Stimulated activated CD8-positive, alpha-beta memory T cell treated with anti-CD3 and anti-CD28 coated beads, Interleukin-2, amount 100 ng/mL, for 48 hours (primary cell): ENCODE measurements around the gene SLC12A3.

ENCODE experiments used
- DNase-seq, 2 donors: peaks; one replicate each; pipeline ENCODE4 v3.0.0-alpha.2; 2020; ENCODE audit warnings: low read depth in 2 of 2

The SLC12A3 gene

GRCh38 chr16:56889206-56889605, 24.2 kb downstream of the SLC12A3 start:
- DNase-seq = no peak

DNA sequence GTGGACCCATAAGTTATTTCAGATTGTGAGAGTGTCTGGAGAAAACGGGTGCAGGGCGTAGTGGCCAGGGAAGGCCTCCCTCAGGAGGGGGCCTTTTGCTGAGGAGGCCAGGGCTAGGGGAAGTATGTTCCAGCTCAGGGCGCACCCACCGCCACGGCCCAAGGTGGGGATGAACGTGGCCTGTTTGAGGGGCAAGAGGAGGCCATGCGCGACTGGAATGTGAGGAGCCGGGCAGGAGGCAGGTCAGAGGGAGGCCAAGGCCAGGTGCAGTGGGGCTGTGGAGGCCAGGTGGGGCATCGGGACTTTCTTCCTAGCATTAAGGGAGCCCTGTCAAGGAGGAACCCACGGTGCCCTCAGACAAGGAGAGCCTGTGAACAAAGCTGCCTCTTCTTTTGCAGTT, 26.7 kb downstream of the SLC12A3 start:
- no peak for DNase-seq

- no peak for DNase-seq
Measured at GRCh38 chr16:56892705-56893104, 27.7 kb downstream of the SLC12A3 start.

GRCh38 chr16:56894331-56894917, 29.4 kb downstream of the SLC12A3 start:
- no peak for DNase-seq

DNA sequence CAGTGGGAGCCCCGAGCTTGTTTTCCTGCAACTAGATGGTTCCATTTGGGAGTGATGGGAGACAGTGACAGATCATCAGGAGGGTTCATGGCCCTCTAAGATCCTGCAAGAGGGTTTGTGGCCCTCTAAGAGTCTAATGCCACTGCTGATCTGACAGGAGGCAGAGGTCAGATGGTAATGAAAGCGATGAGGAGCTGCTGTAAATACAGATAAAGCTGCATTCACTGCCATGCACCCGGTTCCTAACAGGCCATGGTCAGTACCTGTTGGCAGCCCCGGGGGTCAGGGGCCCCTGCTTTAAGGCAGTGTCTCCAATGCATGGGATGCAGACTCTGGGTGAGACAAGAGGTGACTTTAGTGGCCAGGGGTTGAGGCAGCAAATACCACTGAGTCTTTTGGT, 30.8 kb downstream of the SLC12A3 start:
- DNase-seq = no peak

DNA sequence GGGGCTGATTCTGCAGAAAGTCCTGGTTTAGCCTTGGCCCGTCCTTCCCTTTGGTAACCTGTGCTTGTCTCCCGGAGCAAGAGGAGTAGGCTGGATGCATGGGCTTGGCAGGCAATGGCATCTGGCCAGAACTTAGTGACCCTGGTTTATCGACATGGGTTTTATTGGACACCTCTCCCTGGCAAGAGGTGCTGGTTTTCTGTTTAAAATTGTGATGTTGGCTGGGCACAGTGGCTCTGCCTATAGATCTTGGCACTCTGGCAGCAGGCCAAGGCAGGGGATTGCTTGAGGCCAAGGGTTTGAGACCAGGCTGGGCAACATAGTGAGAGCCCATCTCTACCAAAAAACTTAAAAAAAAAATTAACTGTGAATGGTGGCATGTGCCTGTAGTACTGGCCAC, 31.2 kb downstream of the SLC12A3 start:
- DNase-seq = no peak

DNA sequence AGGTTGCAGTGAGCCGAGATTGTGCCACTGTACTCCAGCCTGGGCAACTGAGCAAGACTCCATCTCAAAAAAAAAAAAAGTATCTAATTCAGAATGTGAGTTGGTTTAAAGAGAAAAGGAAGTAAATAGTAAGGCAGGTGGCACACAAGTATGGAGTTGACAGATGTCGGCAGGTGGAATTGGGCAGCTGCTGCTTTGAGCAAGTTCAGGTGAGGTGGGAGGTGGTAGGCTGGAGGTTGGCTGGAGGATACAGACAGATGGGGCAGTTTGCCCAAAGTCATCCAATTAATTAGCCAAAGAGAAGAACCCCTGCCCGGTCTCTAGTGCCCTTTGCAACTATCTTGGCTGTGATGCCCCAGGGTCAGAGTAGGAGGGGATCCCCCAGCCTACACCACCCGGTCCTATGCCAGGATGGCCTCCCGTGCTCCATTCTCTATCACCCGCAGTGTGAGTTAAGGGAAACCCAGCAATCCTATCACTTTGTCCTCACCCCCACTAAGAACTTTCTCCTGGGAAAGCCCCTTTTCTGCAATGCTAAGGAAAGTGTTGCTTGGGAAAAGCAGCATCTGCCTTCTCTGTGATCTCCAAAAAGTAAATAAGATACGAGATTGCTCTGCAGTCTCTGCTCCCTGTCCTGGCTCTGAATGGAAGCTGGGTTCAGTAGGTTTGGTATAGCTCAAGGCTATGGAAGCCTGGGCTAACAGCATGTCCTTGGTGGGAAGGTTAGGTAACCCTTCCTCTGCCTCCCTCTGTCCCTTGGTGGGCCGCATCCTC, 32.2 kb downstream of the SLC12A3 start:
- no peak for DNase-seq

DNA sequence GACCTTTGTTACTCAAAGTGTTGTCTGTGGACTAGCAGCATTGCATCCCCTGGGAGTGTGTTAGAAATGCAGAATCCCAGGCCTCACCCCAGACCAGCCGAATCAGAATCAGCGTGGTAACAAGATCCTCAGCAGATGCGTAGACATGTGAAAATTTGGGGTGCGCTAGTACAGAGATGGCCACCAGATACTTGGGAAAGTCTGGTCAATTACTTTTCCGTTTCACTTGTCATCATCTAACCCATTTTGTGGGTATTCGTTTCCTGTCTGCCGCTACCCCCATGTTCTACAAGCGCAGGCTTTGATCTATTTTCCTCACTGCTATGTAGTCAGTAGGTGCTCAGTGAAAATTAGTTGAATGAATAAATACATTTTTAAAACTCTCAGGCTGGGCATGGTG, 33.8 kb downstream of the SLC12A3 start:
- DNase-seq = no peak

DNA sequence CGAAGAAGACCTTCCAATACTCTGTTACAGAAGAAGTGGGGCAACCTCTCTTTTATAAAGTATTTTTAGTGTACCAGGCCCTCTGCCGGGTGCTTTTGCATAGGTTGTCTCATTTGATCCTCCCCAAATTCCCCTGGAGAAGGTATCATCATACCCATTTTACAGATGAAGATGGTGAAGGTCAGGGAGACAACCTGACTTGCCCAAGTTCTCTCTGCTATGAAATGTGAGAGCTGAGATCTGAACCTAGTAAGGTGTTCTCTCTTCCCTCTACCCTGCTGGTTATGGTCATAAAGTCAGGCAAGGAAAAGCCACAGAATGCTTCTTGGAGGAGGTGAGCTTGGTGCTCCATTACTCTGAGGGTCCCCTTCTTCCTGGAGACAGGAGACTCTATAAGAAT, 38.9 kb downstream of the SLC12A3 start:
- DNase-seq = no peak

GRCh38 chr16:56907401-56907800, 42.4 kb downstream of the SLC12A3 start:
- no peak for DNase-seq

GRCh38 chr16:56909527-56909979, 44.5 kb downstream of the SLC12A3 start:
- no peak for DNase-seq

- no peak for DNase-seq
Measured at GRCh38 chr16:56910112-56910511, 45.1 kb downstream of the SLC12A3 start.

DNA sequence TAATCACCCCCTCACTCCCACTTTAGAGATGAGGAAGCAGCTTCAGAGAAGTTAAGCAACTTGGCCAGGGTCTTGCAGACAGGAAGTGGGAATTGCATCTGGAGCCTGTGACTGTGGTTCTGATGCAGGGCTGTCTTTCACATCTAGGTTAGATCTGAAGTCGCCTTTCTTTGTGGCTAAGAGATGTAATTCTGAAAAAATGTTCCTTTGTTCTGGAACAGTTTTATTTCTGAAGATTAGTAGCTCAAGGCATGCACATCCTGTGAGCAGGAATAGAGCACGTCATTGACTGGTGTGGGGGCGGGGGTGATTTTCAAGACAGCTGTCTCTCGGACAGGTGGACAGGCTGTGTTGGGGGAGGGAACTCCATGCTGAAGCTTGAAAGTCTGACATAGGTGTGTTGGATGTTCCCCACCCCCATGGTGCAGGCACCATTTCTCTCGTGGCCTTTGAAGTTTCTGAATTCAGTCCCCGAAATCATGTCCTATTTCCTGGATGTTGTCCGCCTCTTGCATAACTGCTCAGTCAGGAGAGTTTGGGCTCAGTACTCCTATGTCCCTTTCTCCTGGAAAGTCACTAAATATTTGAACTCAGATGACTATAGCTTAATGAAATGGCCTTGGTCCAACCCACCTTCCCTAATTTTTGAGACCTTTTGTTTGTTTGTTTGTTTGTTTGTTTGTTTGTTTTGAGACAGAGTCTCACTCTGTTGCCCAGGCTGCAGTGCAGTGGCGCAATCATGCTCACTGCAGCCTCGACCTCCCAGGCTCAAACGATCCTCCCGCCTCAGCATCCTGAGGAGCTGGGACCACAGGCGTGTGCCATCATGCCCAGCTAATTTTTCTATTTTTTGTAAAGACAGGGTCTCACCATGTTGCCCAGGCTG, 45.9 kb downstream of the SLC12A3 start:
- DNase-seq = no peak

- no peak for DNase-seq
Measured at GRCh38 chr16:56911771-56912571, 47.0 kb downstream of the SLC12A3 start.

GRCh38 chr16:56912746-56913708, 48.0 kb downstream of the SLC12A3 start:
- DNase-seq = no peak

DNA sequence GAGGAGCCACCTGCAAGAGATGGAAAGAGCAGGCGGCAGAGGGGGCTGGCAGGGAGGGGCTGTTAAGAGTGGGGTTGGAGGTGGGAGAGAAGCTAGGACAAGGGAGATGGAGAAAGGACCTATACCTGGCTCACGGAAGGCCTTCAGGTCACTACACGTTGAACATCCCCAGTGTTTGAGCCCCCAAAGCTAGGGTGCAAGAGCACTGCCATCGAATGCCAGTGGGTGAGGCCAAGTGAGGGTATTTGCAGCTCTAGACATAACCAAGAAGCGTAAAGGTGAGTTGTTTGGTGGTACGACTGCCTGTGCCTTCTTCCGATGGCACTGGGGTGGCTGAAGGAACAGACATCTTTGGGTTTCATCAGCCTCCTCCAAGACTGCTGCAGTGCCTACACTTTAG, 49.9 kb downstream of the SLC12A3 start:
- DNase-seq = no peak

- no peak for DNase-seq
Measured at GRCh38 chr16:56915336-56916119, 50.5 kb downstream of the SLC12A3 start.

DNA sequence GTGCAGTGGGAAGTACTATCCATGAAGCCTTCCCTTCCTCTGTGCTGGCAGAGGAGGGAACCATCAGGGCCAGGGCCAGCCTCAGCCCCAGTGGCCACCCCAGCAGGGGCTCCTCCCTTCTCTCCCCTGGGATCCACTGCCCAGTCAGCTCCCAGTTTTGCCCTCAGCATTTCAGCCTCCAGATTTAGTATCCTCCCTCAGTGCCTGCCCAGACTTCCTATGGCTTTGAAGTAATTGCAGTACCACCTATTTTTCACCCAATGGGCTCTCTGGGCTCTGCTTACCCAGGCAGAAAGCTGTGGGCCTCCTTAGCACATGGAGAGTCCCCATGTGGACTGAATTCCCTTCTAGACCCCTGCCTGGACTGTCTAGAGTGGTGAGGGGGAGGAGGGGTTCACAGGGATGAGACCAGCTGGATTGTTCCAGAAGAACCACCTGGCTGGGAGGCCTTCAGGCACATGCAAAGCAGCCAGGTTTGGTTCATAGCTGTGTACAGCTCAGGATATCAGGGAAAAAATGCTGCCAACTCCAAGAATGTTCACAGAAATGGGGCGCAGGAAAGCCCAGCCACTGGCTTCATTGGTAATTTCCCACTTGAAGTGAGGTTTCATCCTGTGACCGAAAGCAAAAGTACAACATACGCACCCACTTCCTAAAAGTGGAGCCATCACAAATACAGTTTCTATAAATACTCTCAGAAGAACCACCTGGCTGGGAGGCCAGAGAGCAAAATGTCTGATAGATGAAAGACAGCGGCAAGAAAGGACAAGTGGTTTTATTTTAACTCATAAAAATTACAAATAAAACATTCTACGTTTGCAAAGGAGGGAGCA, 51.8 kb downstream of the SLC12A3 start:
- no peak for DNase-seq

GRCh38 chr16:56918467-56919012, 53.5 kb downstream of the SLC12A3 start:
- DNase-seq = no peak
